AG04450 (cell line): ENCODE data around the gene C15orf39. TPM values are rescaled to one million over a fixed set of nuclear protein-coding genes. Genes with fewer than 3 reads are reported as not detected.

Experiments used
- CTCF ChIA-PET: fragments of 300-600, 350-600 bp; formaldehyde crosslinking; extraction: SDS; loops from one replicate; lab custom pipeline; 2022; ENCODE audit warnings: antibody characterized with exemption, inconsistent platforms; lab: Charles Lee
- POLR2A ChIA-PET: fragments of 350-600 bp; formaldehyde crosslinking; extraction: SDS; loops from one replicate; lab custom pipeline; 2021; ENCODE audit warnings: antibody characterized with exemption, inconsistent platforms; lab: Yijun Ruan, JAX
- DNase-seq: peaks from one replicate; pipeline ENCODE4 v3.0.0-alpha.2; 2011; ENCODE audit warnings: low read depth, low spot score
- H3K27ac ChIP-seq: one replicate; pipeline ENCODE4 v1.5.1; 2012; ENCODE audit warnings: low read depth, low read length, control low read depth
- H3K27me3 ChIP-seq: one replicate; pipeline ENCODE4 v1.6.0; 2012; ENCODE audit warnings: low read length; ENCODE audit not compliant: control insufficient read depth, insufficient read depth
- H3K4me3 ChIP-seq: 2 replicates; pipeline ENCODE4 v1.5.1; 2011; ENCODE audit warnings: mild to moderate bottlenecking, low read depth, low read length, control low read depth
- H3K9me3 ChIP-seq: 2 replicates; pipeline ENCODE4 v1.5.1; 2012; ENCODE audit warnings: low read length; ENCODE audit not compliant: control insufficient read depth, insufficient read depth
- polyA plus RNA-seq: library from polyadenylated mRNA; depleted of rRNA; stranded (reverse); fragments of >200 nt; gene quantifications from 2 replicates; pipeline ENCODE4 v1.2.3, GENCODE V29; 2011
- TF ChIP-seq, protein P1 (sequence below): IDR thresholded peaks from 2 replicates; pipeline ENCODE4 v1.5.1; 2011; ENCODE audit warnings: low read depth, low read length, control low read depth, inconsistent platforms

The C15orf39 gene
- polyA plus RNA-seq, 1 experiment, result 2.1 TPM

DNA sequence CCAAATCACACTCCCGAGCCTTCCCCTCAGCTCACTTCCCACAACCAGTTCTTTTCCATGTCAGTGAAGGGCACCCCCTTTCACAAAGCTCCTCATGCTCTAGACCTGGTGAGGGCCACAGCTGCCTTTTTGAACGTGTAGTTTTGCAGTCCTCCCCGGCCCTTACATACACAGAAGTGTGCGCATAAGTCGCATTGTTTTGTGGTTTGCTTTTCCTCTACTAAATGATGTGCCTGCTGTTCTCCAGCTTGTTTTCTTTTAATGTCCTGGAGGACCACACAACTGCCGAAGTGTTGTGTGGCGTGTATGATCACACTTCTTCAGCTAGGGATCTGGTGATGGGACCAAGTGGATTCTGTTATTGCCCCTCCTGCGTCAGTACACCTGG is 7.6 kb downstream of the C15orf39 start:
- Histone ChIP-seq H3K27ac (no peak overlapping the region), H3K9me3 (no peaks in the 10 kb centered on the region), H3K27me3 (no peaks in the 10 kb centered on the region), H3K4me3 (no peak overlapping the region)
- DNase-seq, result no peak
- ChIA-PET CTCF (interaction anchor here (0.7 to 3.1 kb wide), 3 partner anchors 166 to 183 kb away, joined by 4 to 16 read pairs (median 4); no protein-coding TSS in a partner anchor), POLR2A (interaction anchor here (0.6 to 1.6 kb wide), 2 partner anchors 180 to 194 kb away, joined by 3 to 14 read pairs; no protein-coding TSS in a partner anchor)
- TF ChIP-seq, protein P1, sequence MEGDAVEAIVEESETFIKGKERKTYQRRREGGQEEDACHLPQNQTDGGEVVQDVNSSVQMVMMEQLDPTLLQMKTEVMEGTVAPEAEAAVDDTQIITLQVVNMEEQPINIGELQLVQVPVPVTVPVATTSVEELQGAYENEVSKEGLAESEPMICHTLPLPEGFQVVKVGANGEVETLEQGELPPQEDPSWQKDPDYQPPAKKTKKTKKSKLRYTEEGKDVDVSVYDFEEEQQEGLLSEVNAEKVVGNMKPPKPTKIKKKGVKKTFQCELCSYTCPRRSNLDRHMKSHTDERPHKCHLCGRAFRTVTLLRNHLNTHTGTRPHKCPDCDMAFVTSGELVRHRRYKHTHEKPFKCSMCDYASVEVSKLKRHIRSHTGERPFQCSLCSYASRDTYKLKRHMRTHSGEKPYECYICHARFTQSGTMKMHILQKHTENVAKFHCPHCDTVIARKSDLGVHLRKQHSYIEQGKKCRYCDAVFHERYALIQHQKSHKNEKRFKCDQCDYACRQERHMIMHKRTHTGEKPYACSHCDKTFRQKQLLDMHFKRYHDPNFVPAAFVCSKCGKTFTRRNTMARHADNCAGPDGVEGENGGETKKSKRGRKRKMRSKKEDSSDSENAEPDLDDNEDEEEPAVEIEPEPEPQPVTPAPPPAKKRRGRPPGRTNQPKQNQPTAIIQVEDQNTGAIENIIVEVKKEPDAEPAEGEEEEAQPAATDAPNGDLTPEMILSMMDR, result no peak

DNA sequence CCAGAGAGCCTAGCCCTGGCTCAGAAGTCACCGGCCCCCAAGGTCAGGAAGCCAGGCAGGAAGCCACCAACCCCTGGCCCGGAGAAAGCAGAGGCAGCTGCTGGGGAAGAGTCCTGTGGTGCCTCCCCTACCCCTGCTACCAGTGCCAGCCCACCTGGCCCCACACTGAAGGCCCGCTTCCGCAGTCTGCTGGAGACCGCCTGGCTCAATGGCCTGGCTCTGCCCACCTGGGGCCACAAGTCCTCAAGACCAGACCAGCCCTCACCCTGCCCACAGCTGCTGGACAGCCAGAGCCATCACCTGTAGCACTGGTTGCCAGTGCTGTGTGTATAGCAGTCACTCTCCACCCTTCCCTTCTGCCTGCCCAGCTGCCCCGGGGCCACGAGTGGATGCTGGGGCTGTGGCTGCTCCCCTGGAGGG is 9.1 kb downstream of the C15orf39 start:
- ChIA-PET POLR2A (no interaction called here), CTCF (no interaction called here)
- H3K27me3 ChIP-seq, result no peaks in the 10 kb centered on the region
- H3K4me3 ChIP-seq, result no peak overlapping the region
- no peaks in the 10 kb centered on the region for H3K9me3 ChIP-seq
- DNase-seq, result no peak
- no peak overlapping the region for H3K27ac ChIP-seq
- TF ChIP-seq, protein P1, result no peak

DNA sequence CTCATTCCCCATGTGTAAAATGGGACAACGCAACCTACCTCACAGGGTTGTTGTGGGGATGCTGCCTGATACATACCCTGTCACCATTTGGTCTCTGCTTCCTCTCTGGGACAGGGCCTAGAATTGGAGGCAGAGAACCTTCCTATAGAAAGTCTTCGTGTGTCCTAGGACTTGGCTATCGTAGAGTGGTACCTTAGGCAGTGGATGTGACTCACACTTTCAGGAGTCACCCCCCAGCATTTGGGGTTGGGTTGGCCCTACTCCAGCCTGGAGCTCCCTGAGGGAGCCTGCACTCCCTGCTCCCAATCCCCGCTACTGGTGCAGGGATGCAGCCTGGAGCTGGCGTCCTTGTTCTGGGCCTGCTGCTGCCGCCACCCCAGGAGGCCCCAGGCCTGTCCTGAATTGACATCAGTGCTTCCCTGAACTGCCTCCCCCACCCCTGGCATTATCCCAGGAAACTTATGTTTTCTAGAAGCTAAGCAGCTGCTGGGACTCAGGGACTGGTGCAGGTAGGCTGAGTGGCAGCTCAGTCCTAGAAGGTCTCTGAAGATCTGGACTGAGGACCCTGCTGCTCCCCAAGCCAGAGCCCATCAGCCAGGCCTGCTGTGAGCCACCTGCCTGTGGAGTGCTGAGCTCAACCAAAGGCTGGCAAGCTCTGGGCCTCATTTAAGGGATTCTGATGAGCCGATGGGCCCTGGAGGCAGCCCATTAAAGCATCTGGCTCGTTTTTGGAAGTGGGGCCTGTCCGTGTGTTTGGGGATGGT is 9.9 kb downstream of the C15orf39 start:
- ChIA-PET POLR2A (no interaction called here), CTCF (no interaction called here)
- no peak for DNase-seq
- H3K9me3 ChIP-seq, result no peaks in the 10 kb centered on the region
- no peak overlapping the region for H3K4me3 ChIP-seq
- no peak overlapping the region for H3K27ac ChIP-seq
- H3K27me3 ChIP-seq, result no peaks in the 10 kb centered on the region
- TF ChIP-seq, protein P1, result no peak

DNA sequence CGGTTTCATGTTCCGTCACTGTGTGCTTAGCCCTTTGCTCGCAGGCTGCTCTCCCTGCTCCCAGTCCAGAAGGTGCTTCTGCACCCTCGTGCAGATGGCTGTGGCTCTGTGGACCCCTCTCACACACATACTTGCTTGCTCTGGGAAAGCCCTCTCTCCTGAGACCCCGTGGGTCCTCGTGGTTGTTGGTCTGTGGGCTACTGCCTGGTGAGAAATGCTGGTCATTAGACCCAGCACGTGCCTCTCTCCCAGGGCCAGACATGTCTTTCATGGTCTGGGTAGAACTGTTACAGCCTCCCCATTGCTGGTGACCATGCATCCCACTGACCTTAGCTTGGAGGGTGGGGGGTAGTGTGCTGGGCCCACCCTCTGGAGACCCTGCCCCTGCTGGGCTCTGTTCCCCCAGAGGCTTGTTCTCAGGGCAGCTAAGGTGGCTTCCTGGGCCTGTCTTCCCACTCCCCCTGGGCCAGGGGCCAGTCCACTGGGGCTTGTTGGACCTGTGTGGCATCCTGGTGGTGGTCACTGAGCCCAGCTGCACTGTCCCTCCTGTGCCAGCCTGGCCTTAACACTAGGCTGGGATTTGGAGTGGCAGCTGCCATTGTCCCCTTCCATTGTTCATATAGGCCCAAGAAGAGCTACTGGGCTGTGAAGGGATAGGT is 10.6 kb downstream of the C15orf39 start:
- TF ChIP-seq, protein P1, result no peak
- Histone ChIP-seq H3K4me3 (no peak overlapping the region), H3K9me3 (no peaks in the 10 kb centered on the region), H3K27me3 (no peaks in the 10 kb centered on the region), H3K27ac (no peak overlapping the region)
- POLR2A ChIA-PET, result no interaction called here
- CTCF ChIA-PET, result no interaction called here
- no peak for DNase-seq

DNA sequence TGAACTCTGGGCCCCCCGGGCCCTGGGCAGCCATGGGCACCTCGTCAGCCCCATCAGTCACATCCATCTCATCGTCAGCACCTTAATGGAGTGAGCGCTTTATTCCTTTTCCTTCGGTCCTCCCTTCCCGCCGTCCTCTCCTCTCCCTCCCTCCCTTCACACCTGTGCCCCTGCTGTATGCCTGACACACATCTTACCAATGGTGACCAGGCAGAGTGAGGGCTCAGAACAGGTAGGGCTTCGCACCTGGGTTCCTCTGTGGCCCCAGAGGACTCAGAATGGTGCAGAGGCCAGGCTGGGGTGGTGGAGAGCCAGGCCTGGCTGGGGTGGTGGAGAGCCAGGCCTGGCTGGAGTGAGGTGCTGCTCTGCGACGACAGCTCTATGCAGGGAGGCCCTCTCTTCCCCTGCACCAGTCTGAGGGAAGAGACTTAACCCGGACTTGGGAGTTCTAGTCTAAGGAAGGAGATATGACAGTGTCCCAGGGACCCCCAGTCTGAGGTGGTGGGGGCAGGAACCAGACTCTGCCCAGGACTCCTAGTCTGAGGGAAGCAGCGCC is 11.6 kb downstream of the C15orf39 start:
- TF ChIP-seq, protein P1, result no peak
- no peaks in the 10 kb centered on the region for H3K9me3 ChIP-seq
- ChIA-PET POLR2A (no interaction called here), CTCF (no interaction called here)
- no peak overlapping the region for H3K4me3 ChIP-seq
- H3K27me3 ChIP-seq, result no peaks in the 10 kb centered on the region
- DNase-seq, result no peak
- H3K27ac ChIP-seq, result no peak overlapping the region
